GM23338 (cell line): ENCODE measurements around the gene GTF2A2. TPM values are rescaled to one million over a fixed set of nuclear protein-coding genes. Genes with fewer than 3 reads are reported as not detected.

Experiments
- ATAC-seq: fragments of 200-7000 bp; cut with Tn5 transposase; 3 replicates; pipeline ENCODE4 v1.9.1; 2020
- DNase-seq: peaks from one replicate; pipeline ENCODE4 v3.0.0-alpha.2; 2015; ENCODE audit warnings: low spot score
- H2AFZ ChIP-seq: fragments of 200-600 bp; sonication (generic); 2 replicates; pipeline ENCODE4 v1.8.0; 2016; ENCODE audit warnings: antibody characterized with exemption, mild to moderate bottlenecking, moderate library complexity
- H3F3A ChIP-seq: fragments of 200-600 bp; sonication (generic); replicated peaks from 2 replicates; pipeline ENCODE4 v1.8.0; 2017; ENCODE audit warnings: antibody characterized with exemption, mixed run types, low read depth
- H3K27ac ChIP-seq: fragments of 200-600 bp; sonication (generic); 2 replicates; pipeline ENCODE4 v1.6.1; 2016; ENCODE audit warnings: low read depth
- H3K27me3 ChIP-seq: fragments of 200-600 bp; sonication (generic); 2 replicates; pipeline ENCODE4 v1.8.0; 2016; ENCODE audit warnings: mild to moderate bottlenecking, mixed run types, moderate library complexity; ENCODE audit not compliant: insufficient read depth
- H3K36me3 ChIP-seq: fragments of 200-600 bp; sonication (generic); 2 replicates; pipeline ENCODE4 v1.8.0; 2016; ENCODE audit warnings: mild to moderate bottlenecking; ENCODE audit not compliant: insufficient read depth
- H3K4me1 ChIP-seq: fragments of 200-600 bp; sonication (generic); 2 replicates; pipeline ENCODE4 v1.8.0; 2016; ENCODE audit warnings: mild to moderate bottlenecking, moderate library complexity; ENCODE audit not compliant: insufficient read depth
- H3K4me2 ChIP-seq: fragments of 200-600 bp; sonication (generic); 2 replicates; pipeline ENCODE4 v1.7.1; 2017; ENCODE audit warnings: mixed run types
- H3K4me3 ChIP-seq: fragments of 200-600 bp; sonication (generic); 2 replicates; pipeline ENCODE4 v1.6.1; 2016; ENCODE audit warnings: mixed run types
- H3K79me2 ChIP-seq: fragments of 200-600 bp; sonication (generic); replicated peaks from 2 replicates; pipeline ENCODE4 v1.8.0; 2017; ENCODE audit warnings: mild to moderate bottlenecking; ENCODE audit not compliant: insufficient read depth
- H3K9me2 ChIP-seq: fragments of 200-600 bp; sonication (generic); 2 replicates; pipeline ENCODE4 v1.8.0; 2017; ENCODE audit not compliant: insufficient read depth
- H4K20me1 ChIP-seq: fragments of 200-600 bp; sonication (generic); replicated peaks from 2 replicates; pipeline ENCODE4 v1.8.0; 2017; ENCODE audit warnings: mild to moderate bottlenecking; ENCODE audit not compliant: insufficient read depth
- H3K27ac Mint-ChIP-seq: 2 replicates; pipeline ENCODE4 v1.8.0; 2020; ENCODE audit warnings: inconsistent platforms, mild to moderate bottlenecking, moderate library complexity, mixed read lengths
- H3K27me3 Mint-ChIP-seq: 3 replicates; pipeline ENCODE4 v1.8.0; 2022; ENCODE audit warnings: low read depth, mild to moderate bottlenecking, moderate library complexity, mixed read lengths, inconsistent platforms; ENCODE audit not compliant: insufficient read depth, poor library complexity
- H3K36me3 Mint-ChIP-seq: 3 replicates; pipeline ENCODE4 v1.8.0; 2021; ENCODE audit warnings: low read depth, mild to moderate bottlenecking, inconsistent platforms, moderate library complexity, mixed read lengths
- H3K4me1 Mint-ChIP-seq: 3 replicates; pipeline ENCODE4 v1.8.0; 2020; ENCODE audit warnings: mild to moderate bottlenecking, inconsistent platforms, mixed read lengths
- H3K4me3 Mint-ChIP-seq: 3 replicates; pipeline ENCODE4 v1.8.0; 2021; ENCODE audit warnings: moderate library complexity, mild to moderate bottlenecking, inconsistent platforms, mixed read lengths
- H3K9me3 Mint-ChIP-seq: 3 replicates; pipeline ENCODE4 v1.8.0; 2020; ENCODE audit warnings: moderate library complexity, mild to moderate bottlenecking, inconsistent platforms, mixed read lengths
- CREB1 ChIP-seq: fragments of 250-450 bp; sonication (Bioruptor Pico); IDR thresholded peaks from 2 replicates; pipeline ENCODE4 v1.5.0; 2020; ENCODE audit warnings: low read depth, mild to moderate bottlenecking, moderate library complexity
- EZH2 ChIP-seq: fragments of 200-600 bp; sonication (generic); IDR thresholded peaks from one replicate; pipeline ENCODE4 v1.8.0; 2017; ENCODE audit warnings: antibody characterized with exemption, mild to moderate bottlenecking, low read depth; ENCODE audit not compliant: unreplicated experiment
- EZH2phosphoT487 ChIP-seq: fragments of 200-600 bp; sonication (generic); IDR thresholded peaks from one replicate; pipeline ENCODE4 v1.8.1; 2018; ENCODE audit warnings: antibody characterized with exemption; ENCODE audit not compliant: unreplicated experiment
- JUNB ChIP-seq: IDR thresholded peaks from one replicate; pipeline ENCODE4 v1.6.1; 2016; ENCODE audit warnings: antibody characterized with exemption; ENCODE audit not compliant: unreplicated experiment
- NANOG ChIP-seq: IDR thresholded peaks from 2 replicates; pipeline ENCODE4 v1.6.1; 2016; ENCODE audit warnings: antibody characterized with exemption, borderline replicate concordance
- POLR2AphosphoS5 ChIP-seq: IDR thresholded peaks from 2 replicates; pipeline ENCODE4 v1.6.1; 2016; ENCODE audit warnings: antibody characterized with exemption, low read depth
- STAT1 ChIP-seq: IDR thresholded peaks from one replicate; pipeline ENCODE4 v1.6.1; 2016; ENCODE audit warnings: antibody characterized with exemption; ENCODE audit not compliant: unreplicated experiment
- ZNF114 ChIP-seq: fragments of 250-450 bp; sonication (Bioruptor Pico); IDR thresholded peaks from 2 replicates; pipeline ENCODE4 v1.5.0; 2020; ENCODE audit warnings: mild to moderate bottlenecking, moderate library complexity
- ZNF331 ChIP-seq: fragments of 250-450 bp; sonication (Bioruptor Pico); IDR thresholded peaks from 2 replicates; pipeline ENCODE4 v1.5.0; 2020; ENCODE audit warnings: low read depth, mild to moderate bottlenecking, moderate library complexity
- polyA plus RNA-seq: library from polyadenylated mRNA; unstranded; fragments of >200 nt; fragmentation: Nextera tagmentation; extraction: Ambion mirVana; gene quantifications from 2 replicates; pipeline ENCODE4 v1.2.1, GENCODE V29; 2016
- total RNA-seq: library from RNA; depleted of rRNA; stranded (reverse); fragments of >200 nt; shearing (Covaris generic); gene quantifications from 2 replicates; pipeline ENCODE4 v1.2.3, GENCODE V29; 2014
- TF ChIP-seq, protein P1 (sequence below): fragments of 250-450 bp; sonication (Bioruptor Pico); IDR thresholded peaks from 2 replicates; pipeline ENCODE4 v1.5.0; 2020; ENCODE audit warnings: mild to moderate bottlenecking, moderate library complexity
- TF ChIP-seq, protein P2 (sequence below), 2 experiments: fragments of 200-600 bp in 1 of 2; sonication (generic) in 1 of 2; conservative IDR thresholded peaks; 2 replicates each; pipeline versions ENCODE4 v1.5.1 to v1.6.1; 2016 to 2017; ENCODE audit warnings: antibody characterized with exemption in 2 of 2, low read depth in 2 of 2, mild to moderate bottlenecking in 2 of 2, moderate library complexity in 1 of 2
- TF ChIP-seq, protein P3 (sequence below): IDR thresholded peaks from one replicate; pipeline ENCODE4 v1.6.1; 2018; ENCODE audit warnings: antibody characterized with exemption; ENCODE audit not compliant: unreplicated experiment
- TF ChIP-seq, protein P4 (sequence below): IDR thresholded peaks from 2 replicates; pipeline ENCODE4 v1.6.1; 2016; ENCODE audit warnings: antibody characterized with exemption

Gene GTF2A2
- total and polyA plus RNA-seq, 2 experiments from 2014 or later: 45.9 to 424 TPM

DNA sequence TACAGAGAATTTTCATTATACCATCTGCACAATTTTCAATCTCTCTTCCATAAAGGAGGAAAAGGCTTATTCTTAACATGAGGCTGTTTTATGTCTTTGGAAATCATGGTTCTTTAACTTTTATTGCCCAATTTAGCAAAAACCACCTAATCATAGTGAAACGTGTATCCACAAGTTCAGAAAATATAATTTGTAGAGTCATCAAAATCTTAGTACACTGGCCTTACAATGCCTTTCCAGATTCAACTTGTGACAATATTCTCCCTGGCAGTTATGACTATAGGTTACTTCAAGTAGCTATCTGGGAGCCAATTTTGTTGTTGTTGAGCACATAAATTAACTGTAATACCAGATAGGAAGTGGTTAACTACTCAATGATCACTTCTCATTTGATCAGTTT, 20.9 kb upstream of the GTF2A2 start (continued):
- TF ChIP-seq, protein P1, sequence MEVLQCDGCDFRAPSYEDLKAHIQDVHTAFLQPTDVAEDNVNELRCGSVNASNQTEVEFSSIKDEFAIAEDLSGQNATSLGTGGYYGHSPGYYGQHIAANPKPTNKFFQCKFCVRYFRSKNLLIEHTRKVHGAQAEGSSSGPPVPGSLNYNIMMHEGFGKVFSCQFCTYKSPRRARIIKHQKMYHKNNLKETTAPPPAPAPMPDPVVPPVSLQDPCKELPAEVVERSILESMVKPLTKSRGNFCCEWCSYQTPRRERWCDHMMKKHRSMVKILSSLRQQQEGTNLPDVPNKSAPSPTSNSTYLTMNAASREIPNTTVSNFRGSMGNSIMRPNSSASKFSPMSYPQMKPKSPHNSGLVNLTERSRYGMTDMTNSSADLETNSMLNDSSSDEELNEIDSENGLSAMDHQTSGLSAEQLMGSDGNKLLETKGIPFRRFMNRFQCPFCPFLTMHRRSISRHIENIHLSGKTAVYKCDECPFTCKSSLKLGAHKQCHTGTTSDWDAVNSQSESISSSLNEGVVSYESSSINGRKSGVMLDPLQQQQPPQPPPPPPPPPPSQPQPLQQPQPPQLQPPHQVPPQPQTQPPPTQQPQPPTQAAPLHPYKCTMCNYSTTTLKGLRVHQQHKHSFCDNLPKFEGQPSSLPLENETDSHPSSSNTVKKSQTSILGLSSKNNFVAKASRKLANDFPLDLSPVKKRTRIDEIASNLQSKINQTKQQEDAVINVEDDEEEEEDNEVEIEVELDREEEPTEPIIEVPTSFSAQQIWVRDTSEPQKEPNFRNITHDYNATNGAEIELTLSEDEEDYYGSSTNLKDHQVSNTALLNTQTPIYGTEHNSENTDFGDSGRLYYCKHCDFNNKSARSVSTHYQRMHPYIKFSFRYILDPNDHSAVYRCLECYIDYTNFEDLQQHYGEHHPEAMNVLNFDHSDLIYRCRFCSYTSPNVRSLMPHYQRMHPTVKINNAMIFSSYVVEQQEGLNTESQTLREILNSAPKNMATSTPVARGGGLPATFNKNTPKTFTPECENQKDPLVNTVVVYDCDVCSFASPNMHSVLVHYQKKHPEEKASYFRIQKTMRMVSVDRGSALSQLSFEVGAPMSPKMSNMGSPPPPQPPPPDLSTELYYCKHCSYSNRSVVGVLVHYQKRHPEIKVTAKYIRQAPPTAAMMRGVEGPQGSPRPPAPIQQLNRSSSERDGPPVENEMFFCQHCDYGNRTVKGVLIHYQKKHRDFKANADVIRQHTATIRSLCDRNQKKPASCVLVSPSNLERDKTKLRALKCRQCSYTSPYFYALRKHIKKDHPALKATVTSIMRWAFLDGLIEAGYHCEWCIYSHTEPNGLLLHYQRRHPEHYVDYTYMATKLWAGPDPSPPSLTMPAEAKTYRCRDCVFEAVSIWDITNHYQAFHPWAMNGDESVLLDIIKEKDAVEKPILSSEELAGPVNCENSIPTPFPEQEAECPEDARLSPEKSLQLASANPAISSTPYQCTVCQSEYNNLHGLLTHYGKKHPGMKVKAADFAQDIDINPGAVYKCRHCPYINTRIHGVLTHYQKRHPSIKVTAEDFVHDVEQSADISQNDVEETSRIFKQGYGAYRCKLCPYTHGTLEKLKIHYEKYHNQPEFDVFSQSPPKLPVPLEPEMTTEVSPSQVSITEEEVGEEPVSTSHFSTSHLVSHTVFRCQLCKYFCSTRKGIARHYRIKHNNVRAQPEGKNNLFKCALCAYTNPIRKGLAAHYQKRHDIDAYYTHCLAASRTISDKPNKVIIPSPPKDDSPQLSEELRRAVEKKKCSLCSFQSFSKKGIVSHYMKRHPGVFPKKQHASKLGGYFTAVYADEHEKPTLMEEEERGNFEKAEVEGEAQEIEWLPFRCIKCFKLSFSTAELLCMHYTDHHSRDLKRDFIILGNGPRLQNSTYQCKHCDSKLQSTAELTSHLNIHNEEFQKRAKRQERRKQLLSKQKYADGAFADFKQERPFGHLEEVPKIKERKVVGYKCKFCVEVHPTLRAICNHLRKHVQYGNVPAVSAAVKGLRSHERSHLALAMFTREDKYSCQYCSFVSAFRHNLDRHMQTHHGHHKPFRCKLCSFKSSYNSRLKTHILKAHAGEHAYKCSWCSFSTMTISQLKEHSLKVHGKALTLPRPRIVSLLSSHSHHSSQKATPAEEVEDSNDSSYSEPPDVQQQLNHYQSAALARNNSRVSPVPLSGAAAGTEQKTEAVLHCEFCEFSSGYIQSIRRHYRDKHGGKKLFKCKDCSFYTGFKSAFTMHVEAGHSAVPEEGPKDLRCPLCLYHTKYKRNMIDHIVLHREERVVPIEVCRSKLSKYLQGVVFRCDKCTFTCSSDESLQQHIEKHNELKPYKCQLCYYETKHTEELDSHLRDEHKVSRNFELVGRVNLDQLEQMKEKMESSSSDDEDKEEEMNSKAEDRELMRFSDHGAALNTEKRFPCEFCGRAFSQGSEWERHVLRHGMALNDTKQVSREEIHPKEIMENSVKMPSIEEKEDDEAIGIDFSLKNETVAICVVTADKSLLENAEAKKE (CRISPR knock-in tag): no peak
- TF ChIP-seq EZH2: no peak
- no peak for TF ChIP-seq CREB1 (CRISPR knock-in tag)
- no peak for TF ChIP-seq NANOG
- TF ChIP-seq, protein P2, sequence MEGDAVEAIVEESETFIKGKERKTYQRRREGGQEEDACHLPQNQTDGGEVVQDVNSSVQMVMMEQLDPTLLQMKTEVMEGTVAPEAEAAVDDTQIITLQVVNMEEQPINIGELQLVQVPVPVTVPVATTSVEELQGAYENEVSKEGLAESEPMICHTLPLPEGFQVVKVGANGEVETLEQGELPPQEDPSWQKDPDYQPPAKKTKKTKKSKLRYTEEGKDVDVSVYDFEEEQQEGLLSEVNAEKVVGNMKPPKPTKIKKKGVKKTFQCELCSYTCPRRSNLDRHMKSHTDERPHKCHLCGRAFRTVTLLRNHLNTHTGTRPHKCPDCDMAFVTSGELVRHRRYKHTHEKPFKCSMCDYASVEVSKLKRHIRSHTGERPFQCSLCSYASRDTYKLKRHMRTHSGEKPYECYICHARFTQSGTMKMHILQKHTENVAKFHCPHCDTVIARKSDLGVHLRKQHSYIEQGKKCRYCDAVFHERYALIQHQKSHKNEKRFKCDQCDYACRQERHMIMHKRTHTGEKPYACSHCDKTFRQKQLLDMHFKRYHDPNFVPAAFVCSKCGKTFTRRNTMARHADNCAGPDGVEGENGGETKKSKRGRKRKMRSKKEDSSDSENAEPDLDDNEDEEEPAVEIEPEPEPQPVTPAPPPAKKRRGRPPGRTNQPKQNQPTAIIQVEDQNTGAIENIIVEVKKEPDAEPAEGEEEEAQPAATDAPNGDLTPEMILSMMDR (conservative IDR thresholded peaks at IDR 0.05; ENCODE audit: low read depth in 2 of 2): no peak

DNA sequence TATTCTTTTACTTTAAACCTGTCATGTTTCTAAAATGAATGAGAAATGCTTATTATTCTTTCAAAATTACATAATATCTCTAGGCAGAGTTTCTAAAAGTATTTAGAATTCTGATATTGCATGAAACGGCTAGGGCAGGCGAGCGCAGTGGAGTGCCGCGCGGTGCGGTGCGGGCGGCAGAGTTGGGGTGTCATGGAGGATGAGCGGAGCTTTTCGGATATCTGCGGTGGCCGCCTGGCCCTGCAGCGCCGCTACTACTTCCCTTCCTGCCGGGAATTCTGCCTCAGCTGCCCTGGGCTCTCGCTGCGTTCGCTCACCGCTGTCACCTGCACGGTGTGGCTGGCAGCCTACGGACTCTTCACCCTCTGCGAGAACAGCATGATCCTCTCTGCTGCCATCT, 19.2 kb upstream of the GTF2A2 start:
- H3K27ac ChIP-seq: no peak overlapping the region
- no peak overlapping the region for H3K27ac Mint-ChIP-seq
- DNase-seq: no peak
- H3K4me1 ChIP-seq: no peaks in the 10 kb centered on the region
- peaks cover 79% of the 10 kb centered on the region for H3K36me3 Mint-ChIP-seq
- 0 out of 2 replicates have a peak, but pooled peaks cover under 1% of the 10 kb centered on the region for H3K79me2 ChIP-seq
- no peaks in the 10 kb centered on the region for H3K9me3 Mint-ChIP-seq
- no peaks in the 10 kb centered on the region for H3K4me1 Mint-ChIP-seq
- no peak overlapping the region for H3K4me3 ChIP-seq
- H2AFZ ChIP-seq: no peak overlapping the region
- H3K27me3 ChIP-seq: no peaks in the 10 kb centered on the region
- H3K4me3 Mint-ChIP-seq: no peak overlapping the region
- no peak for ATAC-seq
- H3K36me3 ChIP-seq: peaks cover 73% of the 10 kb centered on the region
- H3F3A ChIP-seq: no peaks in the 10 kb centered on the region
- TF ChIP-seq POLR2AphosphoS5: no peak
- TF ChIP-seq EZH2: no peak
- TF ChIP-seq, protein P3, sequence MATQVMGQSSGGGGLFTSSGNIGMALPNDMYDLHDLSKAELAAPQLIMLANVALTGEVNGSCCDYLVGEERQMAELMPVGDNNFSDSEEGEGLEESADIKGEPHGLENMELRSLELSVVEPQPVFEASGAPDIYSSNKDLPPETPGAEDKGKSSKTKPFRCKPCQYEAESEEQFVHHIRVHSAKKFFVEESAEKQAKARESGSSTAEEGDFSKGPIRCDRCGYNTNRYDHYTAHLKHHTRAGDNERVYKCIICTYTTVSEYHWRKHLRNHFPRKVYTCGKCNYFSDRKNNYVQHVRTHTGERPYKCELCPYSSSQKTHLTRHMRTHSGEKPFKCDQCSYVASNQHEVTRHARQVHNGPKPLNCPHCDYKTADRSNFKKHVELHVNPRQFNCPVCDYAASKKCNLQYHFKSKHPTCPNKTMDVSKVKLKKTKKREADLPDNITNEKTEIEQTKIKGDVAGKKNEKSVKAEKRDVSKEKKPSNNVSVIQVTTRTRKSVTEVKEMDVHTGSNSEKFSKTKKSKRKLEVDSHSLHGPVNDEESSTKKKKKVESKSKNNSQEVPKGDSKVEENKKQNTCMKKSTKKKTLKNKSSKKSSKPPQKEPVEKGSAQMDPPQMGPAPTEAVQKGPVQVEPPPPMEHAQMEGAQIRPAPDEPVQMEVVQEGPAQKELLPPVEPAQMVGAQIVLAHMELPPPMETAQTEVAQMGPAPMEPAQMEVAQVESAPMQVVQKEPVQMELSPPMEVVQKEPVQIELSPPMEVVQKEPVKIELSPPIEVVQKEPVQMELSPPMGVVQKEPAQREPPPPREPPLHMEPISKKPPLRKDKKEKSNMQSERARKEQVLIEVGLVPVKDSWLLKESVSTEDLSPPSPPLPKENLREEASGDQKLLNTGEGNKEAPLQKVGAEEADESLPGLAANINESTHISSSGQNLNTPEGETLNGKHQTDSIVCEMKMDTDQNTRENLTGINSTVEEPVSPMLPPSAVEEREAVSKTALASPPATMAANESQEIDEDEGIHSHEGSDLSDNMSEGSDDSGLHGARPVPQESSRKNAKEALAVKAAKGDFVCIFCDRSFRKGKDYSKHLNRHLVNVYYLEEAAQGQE: no peak
- TF ChIP-seq STAT1: no peak
- no peak for TF ChIP-seq JUNB
- TF ChIP-seq, protein P4, sequence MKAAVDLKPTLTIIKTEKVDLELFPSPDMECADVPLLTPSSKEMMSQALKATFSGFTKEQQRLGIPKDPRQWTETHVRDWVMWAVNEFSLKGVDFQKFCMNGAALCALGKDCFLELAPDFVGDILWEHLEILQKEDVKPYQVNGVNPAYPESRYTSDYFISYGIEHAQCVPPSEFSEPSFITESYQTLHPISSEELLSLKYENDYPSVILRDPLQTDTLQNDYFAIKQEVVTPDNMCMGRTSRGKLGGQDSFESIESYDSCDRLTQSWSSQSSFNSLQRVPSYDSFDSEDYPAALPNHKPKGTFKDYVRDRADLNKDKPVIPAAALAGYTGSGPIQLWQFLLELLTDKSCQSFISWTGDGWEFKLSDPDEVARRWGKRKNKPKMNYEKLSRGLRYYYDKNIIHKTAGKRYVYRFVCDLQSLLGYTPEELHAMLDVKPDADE: no peak
- no peak for TF ChIP-seq NANOG
- no peak for TF ChIP-seq EZH2phosphoT487
- no peak for TF ChIP-seq ZNF114 (CRISPR knock-in tag)
- TF ChIP-seq ZNF331 (CRISPR knock-in tag): no peak
- H3K9me2 ChIP-seq: no peaks in the 10 kb centered on the region
- no peak overlapping the region for H3K4me2 ChIP-seq
- H3K27me3 Mint-ChIP-seq: no peaks in the 10 kb centered on the region
- H4K20me1 ChIP-seq: peaks cover 10% of the 10 kb centered on the region; the same call in 1 of the 2 replicates
